ENCODE data around the gene SNAI1. TPM values are rescaled to one million over a fixed set of nuclear protein-coding genes. Genes with fewer than 3 reads are reported as not detected.

Gene SNAI1
- total RNA-seq, 2 experiments from 2014 or later: 0.82 to 0.93 TPM

- Mint-ChIP-seq H3K27ac (no peak overlapping the region), H3K27me3 (peaks cover 5% of the 10 kb centered on the region), H3K4me3 (no peak overlapping the region), H3K9me3 (no peaks in the 10 kb centered on the region), H3K36me3 (peaks cover 3% of the 10 kb centered on the region), H3K4me1 (peaks cover 26% of the 10 kb centered on the region)
- no peak for DNase-seq
Measured at GRCh38 chr20:49978685-49979029, 4.1 kb upstream of the SNAI1 start.

- peaks cover 3% of the 10 kb centered on the region for H3K36me3 Mint-ChIP-seq
- no peak overlapping the region for H3K4me3 Mint-ChIP-seq
- H3K27me3 Mint-ChIP-seq: peaks cover 5% of the 10 kb centered on the region
- H3K4me1 Mint-ChIP-seq: peaks cover 26% of the 10 kb centered on the region
- peak; percentile 70 for DNase-seq
- no peaks in the 10 kb centered on the region for H3K9me3 Mint-ChIP-seq
- no peak overlapping the region for H3K27ac Mint-ChIP-seq
Measured at GRCh38 chr20:49979030-49979832, 3.5 kb upstream of the SNAI1 start.

GRCh38 chr20:49980140-49981008 is 2.4 kb upstream of the SNAI1 start:
- H3K27ac Mint-ChIP-seq: no peak overlapping the region
- peaks cover 3% of the 10 kb centered on the region for H3K36me3 Mint-ChIP-seq
- H3K27me3 Mint-ChIP-seq: peaks cover 5% of the 10 kb centered on the region
- DNase-seq: no peak
- peaks cover 26% of the 10 kb centered on the region for H3K4me1 Mint-ChIP-seq
- H3K4me3 Mint-ChIP-seq: no peak overlapping the region
- no peaks in the 10 kb centered on the region for H3K9me3 Mint-ChIP-seq

GRCh38 chr20:49981218-49982071 is 1.3 kb upstream of the SNAI1 start:
- Mint-ChIP-seq H3K4me3 (no peak overlapping the region), H3K9me3 (no peaks in the 10 kb centered on the region), H3K27ac (no peak overlapping the region), H3K27me3 (peaks cover 5% of the 10 kb centered on the region), H3K4me1 (peaks cover 26% of the 10 kb centered on the region), H3K36me3 (peaks cover 3% of the 10 kb centered on the region)
- no peak for DNase-seq

GRCh38 chr20:49982072-49982345 is 771 bp upstream of the SNAI1 start:
- Mint-ChIP-seq H3K27me3 (peaks cover 5% of the 10 kb centered on the region), H3K27ac (peak overlapping the region; percentile 66), H3K36me3 (peaks cover 3% of the 10 kb centered on the region), H3K4me1 (peaks cover 26% of the 10 kb centered on the region), H3K9me3 (no peaks in the 10 kb centered on the region), H3K4me3 (peak overlapping the region; percentile 57)
- DNase-seq: no peak

- Mint-ChIP-seq H3K36me3 (peaks cover 3% of the 10 kb centered on the region), H3K27me3 (peaks cover 5% of the 10 kb centered on the region), H3K4me3 (peak overlapping the region; percentile 73), H3K9me3 (no peaks in the 10 kb centered on the region), H3K4me1 (peaks cover 26% of the 10 kb centered on the region), H3K27ac (no peak overlapping the region)
- no peak for DNase-seq
Measured at GRCh38 chr20:49983123-49983847, 505 bp downstream of the SNAI1 start.

- H3K27ac Mint-ChIP-seq: no peak overlapping the region
- peak overlapping the region; percentile 73 for H3K4me3 Mint-ChIP-seq
Measured at GRCh38 chr20:49983848-49984408, 1.1 kb downstream of the SNAI1 start.

GRCh38 chr20:49984426-49985153 is 1.8 kb downstream of the SNAI1 start:
- H3K9me3 Mint-ChIP-seq: no peaks in the 10 kb centered on the region
- peaks cover 3% of the 10 kb centered on the region for H3K36me3 Mint-ChIP-seq
- peaks cover 28% of the 10 kb centered on the region for H3K4me1 Mint-ChIP-seq
- DNase-seq: no peak
- H3K27me3 Mint-ChIP-seq: peaks cover 5% of the 10 kb centered on the region
- no peak overlapping the region for H3K27ac Mint-ChIP-seq
- no peak overlapping the region for H3K4me3 Mint-ChIP-seq

More at GRCh38 chr20:49983848-49984408, 1.1 kb downstream of the SNAI1 start:
- Mint-ChIP-seq H3K9me3 (no peaks in the 10 kb centered on the region), H3K4me1 (peaks cover 26% of the 10 kb centered on the region), H3K27me3 (peaks cover 5% of the 10 kb centered on the region), H3K36me3 (peaks cover 3% of the 10 kb centered on the region)
- no peak for DNase-seq

GRCh38 chr20:49985157-49985556 is 2.4 kb downstream of the SNAI1 start:
- peaks cover 3% of the 10 kb centered on the region for H3K36me3 Mint-ChIP-seq
- no peak overlapping the region for H3K4me3 Mint-ChIP-seq
- no peak overlapping the region for H3K27ac Mint-ChIP-seq
- no peak for DNase-seq
- no peaks in the 10 kb centered on the region for H3K9me3 Mint-ChIP-seq
- H3K27me3 Mint-ChIP-seq: peaks cover 5% of the 10 kb centered on the region
- H3K4me1 Mint-ChIP-seq: peaks cover 26% of the 10 kb centered on the region

- DNase-seq: no peak
- H3K27ac Mint-ChIP-seq: no peak overlapping the region
- H3K27me3 Mint-ChIP-seq: peaks cover 8% of the 10 kb centered on the region
- no peaks in the 10 kb centered on the region for H3K9me3 Mint-ChIP-seq
- H3K4me3 Mint-ChIP-seq: no peak overlapping the region
- peaks cover 23% of the 10 kb centered on the region for H3K4me1 Mint-ChIP-seq
- H3K36me3 Mint-ChIP-seq: peaks cover 3% of the 10 kb centered on the region
Measured at GRCh38 chr20:49985617-49986016, 2.8 kb downstream of the SNAI1 start.

- Mint-ChIP-seq H3K27ac (no peak overlapping the region), H3K9me3 (no peaks in the 10 kb centered on the region), H3K4me1 (peaks cover 23% of the 10 kb centered on the region), H3K36me3 (peaks cover 3% of the 10 kb centered on the region), H3K27me3 (peaks cover 8% of the 10 kb centered on the region), H3K4me3 (no peak overlapping the region)
- DNase-seq: no peak
Measured at GRCh38 chr20:49986049-49986448, 3.3 kb downstream of the SNAI1 start.

GRCh38 chr20:49987015-49987867 is 4.5 kb downstream of the SNAI1 start:
- H3K36me3 Mint-ChIP-seq: peaks cover under 1% of the 10 kb centered on the region
- no peak overlapping the region for H3K4me3 Mint-ChIP-seq
- DNase-seq: no peak

More at GRCh38 chr20:49987015-49987867, 4.5 kb downstream of the SNAI1 start:
- Mint-ChIP-seq H3K27ac (no peak overlapping the region), H3K9me3 (no peaks in the 10 kb centered on the region), H3K4me1 (peaks cover 16% of the 10 kb centered on the region), H3K27me3 (peaks cover 4% of the 10 kb centered on the region)

Data from activated naive CD8-positive, alpha-beta T cell treated with anti-CD3 and anti-CD28 coated beads for 36 hours (primary cell).